NCI-H2029 (cell line): ENCODE measurements around the gene LCE1E.

Experiments used
- DNase-seq: peaks from one replicate; lab custom pipeline; 2025; lab: John Stamatoyannopoulos, UW

Gene LCE1E

GRCh38 chr1:152786077-152786476 lies at the start of gene LCE1E:
LCE1E (plus strand) TSS chr1:152786257; CDS start chr1:152787300, 1,043 bp downstream.
- DNase-seq = no peak

- no peak for DNase-seq
These were observed 48.1 kb upstream of the LCE1E start for GRCh38 chr1:152737997-152738396.

GRCh38 chr1:152739841-152740240 lies 46.2 kb upstream of the LCE1E start:
- no peak for DNase-seq

- no peak for DNase-seq
These were observed 44.4 kb upstream of the LCE1E start for GRCh38 chr1:152741656-152742055.

- DNase-seq = no peak
These were observed 42.5 kb upstream of the LCE1E start for GRCh38 chr1:152743371-152744145.

GRCh38 chr1:152745289-152745704 lies 40.8 kb upstream of the LCE1E start:
- DNase-seq = no peak

- no peak for DNase-seq
These were observed 40.2 kb upstream of the LCE1E start for GRCh38 chr1:152745765-152746444.

- no peak for DNase-seq
These were observed 38.2 kb upstream of the LCE1E start for GRCh38 chr1:152747831-152748230.

GRCh38 chr1:152752225-152752624 lies 33.8 kb upstream of the LCE1E start:
- DNase-seq = no peak

GRCh38 chr1:152753586-152753985 lies 32.5 kb upstream of the LCE1E start:
- no peak for DNase-seq

GRCh38 chr1:152756872-152757271 lies 29.2 kb upstream of the LCE1E start:
- no peak for DNase-seq

- no peak for DNase-seq
These were observed 28.3 kb upstream of the LCE1E start, which contains the start of gene KPRP for GRCh38 chr1:152757747-152758146. KPRP (plus strand) TSS chr1:152758025; CDS start chr1:152759589, 1,564 bp downstream.

- no peak for DNase-seq
These were observed 27.4 kb upstream of the LCE1E start for GRCh38 chr1:152758636-152759035.

- no peak for DNase-seq
These were observed 26.4 kb upstream of the LCE1E start for GRCh38 chr1:152759453-152760173.

- no peak for DNase-seq
These were observed 25.4 kb upstream of the LCE1E start for GRCh38 chr1:152760551-152761190.

GRCh38 chr1:152761609-152762213 lies 24.3 kb upstream of the LCE1E start:
- DNase-seq = no peak

GRCh38 chr1:152768847-152769533 lies 17.1 kb upstream of the LCE1E start:
- DNase-seq = no peak

GRCh38 chr1:152770411-152770810 lies 15.6 kb upstream of the LCE1E start:
- no peak for DNase-seq

GRCh38 chr1:152774875-152775274 lies 11.2 kb upstream of the LCE1E start, which contains the start of gene LCE1F:
LCE1F (plus strand) TSS chr1:152775140; CDS start chr1:152776372, 1,232 bp downstream.
- no peak for DNase-seq

GRCh38 chr1:152776361-152776760 lies 9.7 kb upstream of the LCE1E start:
- no peak for DNase-seq

- DNase-seq = no peak
These were observed 8.4 kb upstream of the LCE1E start for GRCh38 chr1:152777510-152778137.
